Stimulated activated CD8-positive, alpha-beta memory T cell treated with anti-CD3 and anti-CD28 coated beads, Interleukin-15, amount 100 ng/mL, for 4 hours (primary cell): Measurements from ENCODE around the gene FMN1.

Experiments
- DNase-seq, 2 donors: peaks; one replicate each; pipeline ENCODE4 v3.0.0-alpha.2; 2020; ENCODE audit warnings: low read depth in 2 of 2

The FMN1 gene

DNA sequence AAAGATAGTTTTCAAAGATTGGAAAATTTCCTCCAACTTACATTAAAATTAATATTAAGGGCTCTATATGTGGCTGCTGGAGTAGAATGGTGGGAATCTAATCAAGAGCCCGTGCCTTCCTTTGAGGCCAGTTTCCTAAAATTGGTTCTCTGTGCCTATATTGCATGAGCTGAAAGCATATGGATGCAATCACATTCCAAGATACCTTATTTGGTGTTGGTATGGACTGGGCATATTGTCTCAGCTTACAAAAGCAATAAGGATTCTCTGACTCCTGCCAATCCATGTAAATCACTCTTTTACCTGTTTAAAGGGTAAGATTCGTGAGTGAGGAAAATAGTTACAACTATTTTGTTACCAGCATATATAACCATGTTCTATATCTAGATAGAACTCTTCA lies 365.1 kb downstream of the FMN1 start:
- no peak for DNase-seq

DNA sequence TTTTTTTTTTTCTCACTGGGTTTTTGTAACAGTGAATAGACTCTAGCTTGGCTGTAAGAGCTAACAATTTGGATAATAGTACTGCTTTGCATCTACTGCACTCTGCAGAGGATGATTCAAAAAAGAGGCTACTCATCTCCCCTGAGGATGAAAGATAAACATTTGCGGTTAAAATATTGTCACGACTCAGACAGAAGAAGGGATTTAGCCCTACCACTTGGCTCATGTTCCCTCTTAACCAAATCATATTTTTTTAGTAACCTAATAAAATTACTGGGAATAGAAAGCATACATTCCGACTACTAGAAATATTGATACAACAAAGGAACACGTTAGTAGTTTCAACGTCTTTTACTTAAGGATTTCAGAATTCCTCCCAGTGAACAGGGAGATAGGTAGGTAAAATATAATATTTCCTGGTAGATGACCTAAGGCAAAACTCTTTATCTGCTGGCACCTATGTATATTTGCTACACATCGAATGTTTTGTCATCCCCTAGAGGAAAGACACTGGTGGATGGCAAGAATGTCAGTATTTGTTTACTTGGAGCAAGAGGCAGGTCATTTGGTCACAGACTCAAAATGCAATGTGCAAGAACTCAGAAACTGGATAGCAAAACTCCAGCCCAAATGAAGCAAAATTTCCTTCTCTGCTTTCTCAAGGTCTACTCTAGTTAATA lies 365.9 kb downstream of the FMN1 start:
- DNase-seq: no peak

- DNase-seq: no peak
These were observed 367.8 kb downstream of the FMN1 start for GRCh38 chr15:32826685-32827084.

- no peak for DNase-seq
These were observed 369.3 kb downstream of the FMN1 start for GRCh38 chr15:32825219-32825618.

GRCh38 chr15:32824777-32825176 lies 369.7 kb downstream of the FMN1 start:
- no peak for DNase-seq

GRCh38 chr15:32823750-32824149 lies 370.8 kb downstream of the FMN1 start:
- DNase-seq: no peak

GRCh38 chr15:32822739-32823138 lies 371.8 kb downstream of the FMN1 start:
- no peak for DNase-seq

- no peak for DNase-seq
These were observed 375.1 kb downstream of the FMN1 start for GRCh38 chr15:32819448-32819847.

DNA sequence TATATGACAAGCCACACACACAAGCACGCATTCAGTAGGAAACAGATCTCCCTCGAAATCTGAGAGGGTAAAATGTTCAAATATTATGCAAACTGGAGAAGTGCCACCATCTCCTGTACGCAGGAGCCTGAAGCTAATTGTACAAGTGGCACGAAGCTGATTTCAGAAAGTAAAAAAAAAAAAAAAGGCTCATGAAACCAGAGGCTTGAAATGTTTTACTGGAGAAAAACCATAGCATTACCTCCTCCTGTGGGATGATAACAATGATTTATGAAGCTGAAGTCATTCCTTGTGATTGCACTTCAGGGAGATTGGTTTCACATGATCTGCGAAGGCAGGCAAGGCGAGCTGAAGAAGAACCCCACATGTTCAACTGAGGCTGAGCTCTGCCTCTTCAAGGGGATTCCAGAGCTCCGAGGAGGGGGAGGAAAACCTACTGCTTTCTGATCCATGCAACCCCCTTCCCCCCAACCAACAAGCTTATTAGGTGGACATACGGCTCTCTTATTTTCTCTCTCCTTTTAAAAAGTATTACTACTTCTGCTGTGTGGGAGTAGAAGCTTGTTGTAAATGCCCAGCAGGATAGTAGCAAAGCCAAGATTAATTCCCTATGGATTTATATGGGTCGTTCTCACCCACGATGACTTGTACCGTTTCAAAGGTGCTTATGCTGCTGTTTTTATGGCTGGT lies 375.6 kb downstream of the FMN1 start:
- DNase-seq: no peak

- DNase-seq: no peak
These were observed 376.9 kb downstream of the FMN1 start for GRCh38 chr15:32817577-32817976.

DNA sequence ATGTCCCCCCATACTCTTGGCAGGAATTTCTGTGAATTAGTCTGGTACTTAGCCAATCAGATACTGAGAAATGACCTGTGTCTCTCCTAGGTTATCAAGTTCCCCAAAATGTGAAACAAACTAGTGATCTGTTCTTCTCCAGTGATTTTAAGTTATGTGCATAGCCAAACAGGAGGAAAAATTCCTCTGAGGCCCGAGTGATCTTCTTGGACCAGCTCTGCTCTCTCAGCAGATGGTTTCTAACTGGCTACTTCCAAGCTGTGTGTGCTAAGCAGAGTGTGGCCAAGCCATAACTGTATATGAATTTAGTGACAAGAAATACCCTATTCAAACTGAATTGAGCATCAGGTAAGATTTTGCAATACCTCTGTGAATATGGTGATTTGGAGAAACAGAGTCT lies 387.2 kb downstream of the FMN1 start:
- no peak for DNase-seq

GRCh38 chr15:32803631-32804030 lies 390.9 kb downstream of the FMN1 start:
- no peak for DNase-seq

DNA sequence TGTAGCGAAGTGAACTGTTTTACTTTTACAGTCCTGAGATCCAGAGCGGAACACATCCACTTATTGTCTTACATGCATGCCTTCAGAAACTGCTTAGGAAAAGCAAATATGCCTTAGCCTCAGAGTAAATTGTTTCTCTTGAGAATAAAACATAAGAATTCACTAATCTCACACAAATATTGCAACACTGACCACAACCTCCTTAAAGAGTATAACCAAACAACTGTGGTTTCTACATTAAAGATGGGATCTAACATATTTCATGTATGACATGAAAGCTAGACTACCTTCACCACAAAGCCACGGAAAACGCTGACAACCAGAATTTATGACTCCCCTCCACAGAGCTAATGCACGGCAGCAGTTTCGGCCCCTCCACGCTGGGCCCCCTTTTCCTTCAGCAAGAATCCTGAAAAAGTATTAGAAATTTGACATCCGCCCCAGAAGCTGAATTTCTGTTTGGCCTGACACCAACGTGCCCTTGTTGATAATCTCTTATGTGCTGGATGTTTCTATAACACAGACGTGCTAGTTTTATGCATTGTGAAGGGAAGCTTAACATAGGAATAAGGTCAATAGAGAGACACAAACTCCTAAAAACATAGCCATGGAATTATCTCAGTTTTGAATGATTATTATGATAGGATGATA lies 392.1 kb downstream of the FMN1 start:
- no peak for DNase-seq

DNA sequence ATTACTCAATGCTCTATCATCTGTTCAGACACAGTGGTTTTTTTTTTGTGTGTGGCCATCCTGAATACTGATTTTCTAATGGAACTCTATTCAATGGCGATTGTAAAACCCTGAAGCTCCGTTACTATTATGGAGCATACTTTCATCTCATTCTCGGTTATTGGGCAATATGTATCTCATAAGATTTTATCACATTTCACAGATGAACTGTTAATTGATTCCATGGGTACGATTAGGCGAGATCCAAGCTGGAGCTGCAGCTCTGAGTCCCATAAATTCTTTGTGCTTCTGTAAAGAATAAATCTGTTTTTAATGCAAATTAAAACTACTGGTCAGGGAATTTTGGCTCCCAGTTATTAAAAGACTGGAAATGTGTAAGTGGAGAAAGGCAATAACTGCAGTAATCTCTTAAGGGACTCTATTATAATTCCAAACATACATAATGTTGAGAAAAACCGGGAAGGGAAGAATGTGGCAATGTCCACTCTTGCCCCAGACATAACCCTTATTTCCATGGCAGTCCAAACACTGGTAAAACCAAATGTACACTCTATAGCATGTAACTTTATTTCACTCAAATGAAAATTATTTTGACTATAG lies 394.5 kb downstream of the FMN1 start:
- DNase-seq: no peak

- no peak for DNase-seq
These were observed 397.7 kb downstream of the FMN1 start for GRCh38 chr15:32796856-32797255.

- DNase-seq: no peak
These were observed 399.5 kb downstream of the FMN1 start for GRCh38 chr15:32794973-32795372.

DNA sequence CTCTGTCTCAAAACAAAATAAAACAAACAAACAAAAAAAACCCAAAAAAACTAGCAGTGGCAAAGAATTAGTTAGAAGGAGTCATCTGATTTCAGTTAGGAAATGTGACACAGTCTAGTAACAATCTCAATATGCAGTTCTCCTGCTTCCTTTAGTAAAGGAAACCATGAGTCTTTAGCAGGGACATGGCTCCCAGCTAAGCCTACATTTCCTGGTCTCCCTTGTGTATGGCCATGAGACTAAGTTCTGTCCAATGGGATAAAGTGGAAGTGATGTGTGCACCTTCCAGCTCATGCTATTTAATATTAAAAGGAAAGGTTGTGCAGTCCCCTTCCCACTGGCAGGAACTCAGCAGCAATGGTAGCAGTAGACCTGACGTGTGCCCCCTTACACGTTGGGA lies 402.1 kb downstream of the FMN1 start:
- no peak for DNase-seq

- DNase-seq: no peak
These were observed 404.0 kb downstream of the FMN1 start for GRCh38 chr15:32790352-32790999.

DNA sequence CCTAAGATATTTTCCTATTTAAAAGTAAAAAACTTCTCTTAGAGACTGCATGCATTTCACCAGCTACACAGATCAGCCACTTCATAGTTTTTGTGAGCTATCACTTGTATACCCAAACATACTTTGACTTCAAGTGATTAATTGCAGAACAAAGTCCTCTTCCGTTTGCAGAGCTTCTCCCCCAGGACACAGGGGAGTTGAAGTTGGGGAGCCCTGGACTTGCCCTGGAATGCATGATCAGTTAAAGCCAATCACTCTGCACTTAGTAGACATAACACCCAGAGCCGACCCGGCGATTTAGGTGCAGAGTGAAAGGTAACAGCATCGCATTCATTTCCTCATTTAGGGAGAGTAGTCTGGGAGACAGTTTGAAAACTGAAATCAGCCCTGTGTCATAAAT lies 406.6 kb downstream of the FMN1 start:
- DNase-seq: no peak

GRCh38 chr15:32786906-32787305 lies 407.6 kb downstream of the FMN1 start:
- no peak for DNase-seq

DNA sequence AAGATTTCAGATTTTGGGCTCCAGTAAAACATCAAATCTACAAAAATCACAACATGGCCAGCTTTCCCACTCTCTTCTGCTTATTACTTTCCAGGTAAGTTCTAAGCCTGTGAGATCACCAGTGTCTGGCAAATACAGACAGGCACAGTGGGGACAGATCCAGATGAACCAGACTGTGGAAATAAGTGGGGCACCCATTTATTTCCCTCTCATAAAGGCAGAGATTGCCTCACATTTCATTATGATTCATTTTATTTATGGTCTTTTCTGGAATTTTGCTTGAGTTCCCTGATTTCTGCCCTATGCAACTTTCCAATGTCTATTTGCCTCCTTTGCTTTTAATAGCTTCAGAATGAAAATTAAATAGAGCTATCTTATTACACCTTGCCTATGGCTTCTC lies 409.9 kb downstream of the FMN1 start:
- no peak for DNase-seq

DNA sequence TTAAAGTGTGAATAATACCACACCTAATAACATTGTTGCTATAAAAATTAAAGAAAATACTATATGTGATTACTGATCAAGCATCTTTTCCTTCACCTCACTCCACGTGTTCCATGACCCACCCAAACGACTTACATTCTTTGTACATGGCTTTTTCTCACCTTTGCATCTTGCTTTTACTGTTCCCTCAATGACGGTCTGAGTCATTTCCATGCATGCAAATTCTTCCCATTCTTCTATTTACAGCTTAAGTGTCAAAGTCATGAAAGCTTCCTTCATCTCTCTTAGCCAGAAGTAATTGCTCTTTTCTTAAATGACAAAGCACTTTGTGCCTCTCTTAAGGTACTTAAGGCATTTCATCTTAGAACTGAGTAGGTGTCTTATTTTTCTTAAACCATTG lies 412.7 kb downstream of the FMN1 start:
- no peak for DNase-seq
